ELR (cell line): ENCODE data around the gene ASB1.

Source experiments
- DNase-seq: peaks from one replicate; pipeline ENCODE4 v3.0.0-alpha.2; 2015; ENCODE audit warnings: low read depth

Gene ASB1

DNA sequence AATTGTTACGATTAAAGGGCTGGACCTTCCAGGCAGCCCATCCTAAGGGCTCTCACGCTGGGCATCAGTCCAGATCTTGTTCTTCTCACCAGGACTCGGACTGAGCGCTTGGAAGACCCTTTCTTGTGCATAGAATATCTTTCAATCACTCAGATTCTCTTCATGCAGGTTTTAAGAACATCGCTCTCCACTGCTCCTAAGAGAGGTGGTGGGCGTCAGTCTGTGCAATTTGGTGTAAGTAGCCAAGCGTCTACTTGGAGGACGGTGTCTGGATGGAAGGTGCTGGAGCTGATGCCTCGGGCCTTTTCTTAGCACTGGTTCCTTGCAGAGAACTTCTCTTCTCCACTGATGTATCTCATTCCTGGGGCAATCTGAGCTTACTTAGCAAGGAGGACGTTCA is 68.7 kb downstream of the ASB1 start:
- no peak for DNase-seq

GRCh38 chr2:238496756-238497609 is 70.3 kb downstream of the ASB1 start:
- DNase-seq: no peak

DNA sequence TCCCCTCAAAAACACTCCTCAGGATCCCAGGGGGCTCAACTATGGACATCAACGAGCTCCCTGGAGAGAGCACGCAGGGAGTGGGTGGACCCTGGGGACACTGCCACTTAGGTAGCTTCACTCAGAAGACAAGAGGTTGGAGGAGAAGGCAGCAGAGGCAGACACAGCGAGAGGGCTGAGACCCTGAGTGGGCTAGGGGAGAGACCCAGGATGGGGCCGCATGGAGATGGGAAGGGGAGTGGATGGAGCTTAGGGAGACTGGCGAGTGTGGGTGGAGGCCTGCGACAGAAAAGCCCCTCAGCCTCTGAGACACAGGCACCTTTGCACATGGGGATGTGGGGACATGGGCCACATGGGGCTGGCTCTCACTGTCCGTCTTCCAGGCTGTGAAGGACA is 70.9 kb downstream of the ASB1 start:
- no peak for DNase-seq

GRCh38 chr2:238498188-238498587 is 71.5 kb downstream of the ASB1 start:
- DNase-seq: no peak

DNA sequence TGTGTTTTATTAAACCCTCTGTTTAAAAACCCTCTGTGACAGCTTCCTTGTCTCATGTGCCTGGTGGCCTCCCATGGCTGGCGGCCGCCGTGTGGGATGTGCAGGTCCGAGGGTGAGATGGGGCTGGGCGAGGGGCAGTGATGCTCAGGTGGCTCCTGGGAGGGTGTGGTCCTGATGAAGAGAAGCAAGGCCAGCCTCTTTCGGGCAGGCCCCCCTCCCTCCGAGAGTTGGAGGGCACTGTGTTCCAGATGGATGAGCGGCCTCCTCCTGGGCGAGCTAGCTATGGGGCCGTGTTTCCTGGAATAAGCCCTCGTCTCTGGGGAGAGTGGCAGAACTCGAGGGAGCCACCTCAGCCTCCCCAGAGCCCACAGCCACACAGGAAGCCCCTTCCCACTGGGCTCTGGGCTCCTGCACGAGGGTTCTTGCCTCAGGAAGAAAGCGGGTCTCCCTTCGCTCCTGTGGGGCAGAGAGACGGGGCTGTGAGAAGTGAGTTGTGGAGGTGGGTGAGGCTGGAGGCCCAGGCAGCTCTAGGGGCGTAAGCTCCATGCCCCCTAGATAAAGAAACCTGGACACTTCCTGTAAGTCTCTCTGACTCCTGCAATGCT is 72.1 kb downstream of the ASB1 start:
- no peak for DNase-seq

- no peak for DNase-seq
Observed at GRCh38 chr2:238499731-238500580, 73.2 kb downstream of the ASB1 start.

GRCh38 chr2:238501311-238501710 is 74.6 kb downstream of the ASB1 start:
- no peak for DNase-seq
